ENCODE measurements around the gene FOXJ3.

FOXJ3 gene

DNA sequence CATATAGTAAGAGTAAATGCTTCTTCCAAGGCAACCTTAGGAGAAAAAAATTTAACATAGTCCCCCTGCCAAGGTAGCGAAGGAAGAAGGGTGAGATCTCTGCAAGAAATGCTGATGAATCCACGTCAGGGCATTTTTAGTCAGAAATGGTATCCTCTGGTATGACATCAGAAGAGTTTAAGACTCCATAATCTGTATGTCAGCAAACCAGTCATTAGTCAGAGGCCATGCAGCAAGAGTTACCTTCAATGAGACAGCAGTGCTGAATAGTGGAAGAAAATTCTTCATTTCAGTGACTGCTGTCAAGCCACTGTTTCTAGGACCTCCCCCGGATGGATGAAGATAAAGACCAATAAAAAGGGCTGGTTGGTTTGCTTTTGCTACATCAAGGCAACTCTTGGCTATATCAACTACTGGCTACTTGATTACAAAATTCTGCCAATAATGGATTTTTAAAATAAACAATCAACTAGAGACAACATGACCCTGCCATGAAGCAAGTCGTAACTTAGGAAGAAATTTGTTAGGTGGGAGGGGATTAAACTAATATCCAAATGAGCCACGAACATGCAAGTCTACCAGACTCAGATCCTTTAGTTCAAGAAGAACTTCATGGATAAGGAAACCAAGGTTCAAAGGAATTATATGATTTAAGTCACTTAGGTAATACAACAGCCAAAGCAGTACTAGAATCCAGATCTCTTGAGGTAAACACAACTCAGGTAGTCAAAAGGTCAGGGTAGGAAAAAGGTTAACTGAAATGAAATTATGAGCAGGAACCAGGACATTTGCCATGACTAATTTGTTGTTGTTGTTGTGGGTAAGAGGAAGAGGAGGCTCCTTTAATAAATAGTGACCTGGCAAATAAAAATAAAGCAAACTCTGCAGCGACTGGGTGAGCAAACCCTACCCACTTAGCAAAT, 144.8 kb downstream of the FOXJ3 start:
- no peak for TF ChIP-seq PAX5 (IDR thresholded peaks at IDR 0.05; ENCODE audit: insufficient read depth, low read length, severe bottlenecking)
- TF ChIP-seq POLR2A (IDR thresholded peaks at IDR 0.05; ENCODE audit: low read depth, low read length): no peak
- no peak for TF ChIP-seq POU2F2 (IDR thresholded peaks at IDR 0.05; ENCODE audit: low read depth, low read length)
- no peak for TF ChIP-seq TAF1 (IDR thresholded peaks at IDR 0.05; ENCODE audit: low read depth, low read length)
- no peak for TF ChIP-seq SPI1 (IDR thresholded peaks at IDR 0.05; ENCODE audit: low read depth, low read length)
- TF ChIP-seq POLR2AphosphoS5 (IDR thresholded peaks at IDR 0.05; ENCODE audit: low read depth, low read length): no peak
- FAIRE-seq (peak; percentile 9), DNase-seq (ENCODE audit: insufficient read length, low spot score) (no peak)

DNA sequence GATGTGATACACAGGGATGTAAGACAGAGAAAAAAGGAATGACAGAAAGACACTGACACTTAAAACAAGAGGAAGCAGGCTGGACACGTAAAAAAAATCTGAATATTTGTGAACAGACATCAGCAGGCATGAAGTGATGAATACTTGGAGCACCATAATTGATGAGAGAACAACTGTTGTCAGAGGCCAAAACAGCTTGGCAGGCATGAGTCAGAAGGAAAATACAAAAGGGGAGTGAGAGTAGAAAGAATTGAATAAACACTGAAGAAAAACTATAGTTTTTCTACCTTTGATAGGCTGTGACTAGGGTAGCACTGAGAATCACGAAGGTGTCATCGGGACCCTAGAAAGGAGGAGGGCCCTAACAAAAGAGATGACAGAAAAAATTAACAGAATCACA, 148.9 kb downstream of the FOXJ3 start:
- DNase-seq (ENCODE audit: insufficient read length, low spot score) (no peak), FAIRE-seq (no peak)
- TF ChIP-seq PAX5 (IDR thresholded peaks at IDR 0.05; ENCODE audit: insufficient read depth, low read length, severe bottlenecking) (no peak), POLR2A (IDR thresholded peaks at IDR 0.05; ENCODE audit: low read depth, low read length) (no peak), TAF1 (IDR thresholded peaks at IDR 0.05; ENCODE audit: low read depth, low read length) (no peak), POU2F2 (IDR thresholded peaks at IDR 0.05; ENCODE audit: low read depth, low read length) (no peak), SPI1 (IDR thresholded peaks at IDR 0.05; ENCODE audit: low read depth, low read length) (no peak)

DNA sequence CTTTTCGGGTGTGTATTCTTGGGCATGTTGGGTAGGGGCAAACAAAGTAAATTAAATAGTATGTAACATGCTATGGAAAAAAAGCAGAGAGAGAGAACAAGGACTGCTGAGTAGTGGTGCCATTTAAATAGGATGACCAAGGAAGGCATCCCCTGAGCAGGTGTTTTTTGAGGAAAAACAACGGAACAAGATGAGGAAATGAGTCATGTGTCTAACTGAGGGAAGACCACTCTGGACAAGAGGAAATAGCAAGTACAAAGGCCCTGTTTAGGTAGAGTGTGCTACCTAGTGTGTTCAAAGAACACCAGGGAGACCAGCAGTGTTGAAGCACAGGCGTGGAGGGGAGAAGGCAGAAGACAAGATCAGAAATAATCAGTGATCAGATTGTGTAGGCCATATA, 150.4 kb downstream of the FOXJ3 start:
- FAIRE-seq (no peak), DNase-seq (ENCODE audit: insufficient read length, low spot score) (no peak)
- TF ChIP-seq TAF1 (IDR thresholded peaks at IDR 0.05; ENCODE audit: low read depth, low read length) (no peak), POU2F2 (IDR thresholded peaks at IDR 0.05; ENCODE audit: low read depth, low read length) (no peak), POLR2AphosphoS5 (IDR thresholded peaks at IDR 0.05; ENCODE audit: low read depth, low read length) (no peak), PAX5 (IDR thresholded peaks at IDR 0.05; ENCODE audit: insufficient read depth, low read length, severe bottlenecking) (no peak), SPI1 (IDR thresholded peaks at IDR 0.05; ENCODE audit: low read depth, low read length) (no peak), POLR2A (IDR thresholded peaks at IDR 0.05; ENCODE audit: low read depth, low read length) (no peak)

DNA sequence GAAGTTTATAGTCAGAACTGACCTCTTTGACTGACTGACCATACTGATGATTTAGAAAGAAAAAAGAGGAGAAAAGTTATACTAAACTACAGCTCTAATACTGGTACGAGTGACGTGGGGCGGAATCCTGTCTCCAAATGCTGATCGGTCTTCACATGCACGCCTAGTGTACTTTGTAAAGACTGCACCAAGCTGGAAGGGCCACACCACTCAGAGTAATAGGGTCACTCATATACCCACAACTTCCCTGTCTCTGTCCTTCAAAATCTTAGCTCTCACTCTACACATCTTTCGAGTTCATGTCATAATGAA, 151.1 kb downstream of the FOXJ3 start:
- FAIRE-seq (no peak), DNase-seq (ENCODE audit: insufficient read length, low spot score) (no peak)
- TF ChIP-seq POLR2AphosphoS5 (IDR thresholded peaks at IDR 0.05; ENCODE audit: low read depth, low read length) (no peak), POU2F2 (IDR thresholded peaks at IDR 0.05; ENCODE audit: low read depth, low read length) (no peak), POLR2A (IDR thresholded peaks at IDR 0.05; ENCODE audit: low read depth, low read length) (no peak), PAX5 (IDR thresholded peaks at IDR 0.05; ENCODE audit: insufficient read depth, low read length, severe bottlenecking) (no peak), SPI1 (IDR thresholded peaks at IDR 0.05; ENCODE audit: low read depth, low read length) (no peak), TAF1 (IDR thresholded peaks at IDR 0.05; ENCODE audit: low read depth, low read length) (no peak)

DNA sequence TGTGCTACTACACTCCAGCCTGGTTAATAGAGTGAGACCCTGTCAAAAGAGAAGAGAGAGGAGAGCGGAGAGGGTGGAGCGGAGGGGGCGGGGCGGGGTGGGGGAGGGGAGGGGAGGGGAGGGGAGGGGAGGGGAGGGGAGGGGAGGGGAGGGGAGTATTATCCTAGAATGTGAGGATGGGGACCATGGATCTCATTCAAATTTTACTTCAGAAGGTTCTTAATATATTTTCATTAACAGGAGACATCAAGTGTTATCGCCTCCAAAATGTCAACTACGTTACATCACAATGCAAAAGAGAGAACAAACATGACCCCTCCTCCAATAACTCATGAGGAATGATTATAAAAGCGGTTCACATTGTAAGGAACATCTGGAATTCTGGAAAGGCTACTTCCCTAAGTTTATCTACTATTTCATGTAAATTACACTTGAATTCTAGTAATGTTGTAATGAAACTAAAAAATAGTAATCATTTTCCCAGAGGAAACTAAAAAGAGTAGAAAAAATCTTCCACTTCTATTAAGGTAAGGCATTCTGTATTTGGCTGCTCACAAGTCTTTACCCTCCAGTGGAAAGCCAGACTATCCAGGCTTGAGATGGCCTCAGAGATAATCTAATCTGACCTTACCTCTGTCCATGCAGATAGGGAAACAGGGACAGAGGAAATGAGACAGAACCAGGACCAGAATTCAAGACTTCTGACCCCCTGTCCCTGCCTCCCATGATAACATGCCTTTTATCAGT, 151.7 kb downstream of the FOXJ3 start:
- DNase-seq (ENCODE audit: insufficient read length, low spot score): no peak
- FAIRE-seq: no peak
- no peak for TF ChIP-seq POLR2AphosphoS5 (IDR thresholded peaks at IDR 0.05; ENCODE audit: low read depth, low read length)

DNA sequence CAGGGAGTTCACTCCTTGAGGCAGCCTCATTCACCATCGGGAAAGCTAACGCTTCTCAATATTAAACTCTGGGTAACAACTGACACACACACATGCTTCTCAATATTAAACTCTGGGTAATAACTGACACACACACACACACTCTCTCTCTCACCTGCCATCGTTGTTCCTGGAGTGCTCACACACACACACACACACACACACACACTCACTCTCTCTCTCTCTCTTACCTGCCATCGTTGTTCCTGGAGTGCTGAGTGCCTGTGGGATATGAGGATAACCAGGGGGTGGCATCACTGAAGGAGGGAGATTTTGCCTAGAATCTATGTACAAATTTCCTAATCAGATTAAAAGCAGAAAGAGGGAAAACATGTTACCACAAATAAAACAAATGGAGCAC, 153.3 kb downstream of the FOXJ3 start:
- no peak for FAIRE-seq

DNA sequence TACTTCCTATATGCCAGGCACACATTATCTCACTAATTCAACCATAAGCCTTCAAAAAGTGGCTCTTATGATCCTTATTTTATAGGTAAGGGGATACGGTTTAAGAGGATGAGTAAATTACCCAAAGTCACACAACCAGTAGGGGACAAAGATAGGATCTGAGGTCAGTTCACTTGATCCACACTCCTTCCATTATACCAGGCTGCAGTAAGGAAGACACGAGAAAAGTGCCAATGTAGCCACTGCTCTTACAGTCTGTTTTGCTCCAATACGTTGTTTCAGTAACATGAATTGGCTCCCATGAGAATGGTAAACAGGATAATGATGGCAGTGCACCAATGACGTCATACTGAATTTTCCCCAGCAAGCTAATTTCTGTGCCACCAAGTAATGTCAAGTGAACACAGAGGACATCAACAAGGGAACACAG, 155.1 kb downstream of the FOXJ3 start:
- FAIRE-seq: peak; percentile 5
- TF ChIP-seq PAX5 (IDR thresholded peaks at IDR 0.05; ENCODE audit: insufficient read depth, low read length, severe bottlenecking): no peak
- TF ChIP-seq POU2F2 (IDR thresholded peaks at IDR 0.05; ENCODE audit: low read depth, low read length): no peak
- TF ChIP-seq POLR2A (IDR thresholded peaks at IDR 0.05; ENCODE audit: low read depth, low read length): no peak
- TF ChIP-seq POLR2AphosphoS5 (IDR thresholded peaks at IDR 0.05; ENCODE audit: low read depth, low read length): no peak
- no peak for TF ChIP-seq TAF1 (IDR thresholded peaks at IDR 0.05; ENCODE audit: low read depth, low read length)
- no peak for TF ChIP-seq SPI1 (IDR thresholded peaks at IDR 0.05; ENCODE audit: low read depth, low read length)
- DNase-seq (ENCODE audit: insufficient read length, low spot score): no peak

More for the DNA sequence above, 153.3 kb downstream of the FOXJ3 start:
- TF ChIP-seq POLR2AphosphoS5 (IDR thresholded peaks at IDR 0.05; ENCODE audit: low read depth, low read length): no peak
- TF ChIP-seq POLR2A (IDR thresholded peaks at IDR 0.05; ENCODE audit: low read depth, low read length): no peak
- TF ChIP-seq PAX5 (IDR thresholded peaks at IDR 0.05; ENCODE audit: insufficient read depth, low read length, severe bottlenecking): no peak
- no peak for TF ChIP-seq POU2F2 (IDR thresholded peaks at IDR 0.05; ENCODE audit: low read depth, low read length)
- TF ChIP-seq SPI1 (IDR thresholded peaks at IDR 0.05; ENCODE audit: low read depth, low read length): no peak
- TF ChIP-seq TAF1 (IDR thresholded peaks at IDR 0.05; ENCODE audit: low read depth, low read length): no peak
- DNase-seq (ENCODE audit: insufficient read length, low spot score): no peak

DNA sequence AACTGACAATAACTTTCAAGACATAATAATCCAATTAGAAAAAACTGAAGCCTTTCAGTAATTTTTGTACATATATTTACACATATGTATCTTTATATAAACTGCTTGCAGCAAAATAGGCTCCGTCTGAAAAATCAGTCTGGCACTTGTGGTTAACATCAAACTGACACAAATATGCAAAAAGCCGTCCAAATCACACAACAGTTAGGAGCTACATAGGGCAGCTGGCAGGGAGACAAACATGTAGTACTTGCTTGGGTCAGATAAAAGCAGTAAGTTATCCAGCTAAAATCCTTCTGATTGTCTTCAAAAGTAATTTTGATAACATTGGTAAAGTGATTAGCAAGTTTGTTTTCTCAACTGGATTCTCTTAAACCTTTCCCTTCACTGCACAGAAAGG, 155.8 kb downstream of the FOXJ3 start:
- FAIRE-seq: no peak
- no peak for DNase-seq (ENCODE audit: insufficient read length, low spot score)
- TF ChIP-seq POU2F2 (IDR thresholded peaks at IDR 0.05; ENCODE audit: low read depth, low read length) (no peak), POLR2A (IDR thresholded peaks at IDR 0.05; ENCODE audit: low read depth, low read length) (no peak), POLR2AphosphoS5 (IDR thresholded peaks at IDR 0.05; ENCODE audit: low read depth, low read length) (no peak)

DNA sequence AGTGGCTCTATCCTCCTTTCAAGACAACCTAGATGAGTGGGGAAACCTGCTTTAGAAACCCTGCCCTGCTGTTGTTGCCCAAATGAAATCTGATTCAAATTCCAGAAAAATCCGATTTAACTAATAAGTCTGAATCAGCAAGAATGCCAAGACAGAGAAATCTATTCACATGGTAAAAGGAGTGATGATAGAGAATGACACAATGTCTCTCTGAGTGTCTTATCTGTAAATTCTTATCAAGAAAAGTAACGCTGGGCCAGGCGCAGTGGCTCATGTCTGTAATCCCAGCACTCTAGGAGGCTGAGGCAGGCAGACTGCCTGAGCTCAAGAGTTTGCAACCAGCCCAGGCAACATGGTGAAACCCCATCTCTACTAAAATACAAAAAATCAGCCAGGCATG, 156.8 kb downstream of the FOXJ3 start:
- FAIRE-seq (no peak), DNase-seq (ENCODE audit: insufficient read length, low spot score) (no peak)
- TF ChIP-seq POLR2AphosphoS5 (IDR thresholded peaks at IDR 0.05; ENCODE audit: low read depth, low read length) (no peak), PAX5 (IDR thresholded peaks at IDR 0.05; ENCODE audit: insufficient read depth, low read length, severe bottlenecking) (no peak), SPI1 (IDR thresholded peaks at IDR 0.05; ENCODE audit: low read depth, low read length) (no peak), POLR2A (IDR thresholded peaks at IDR 0.05; ENCODE audit: low read depth, low read length) (no peak), POU2F2 (IDR thresholded peaks at IDR 0.05; ENCODE audit: low read depth, low read length) (no peak), TAF1 (IDR thresholded peaks at IDR 0.05; ENCODE audit: low read depth, low read length) (no peak)
